Fibroblast of peridontal ligament (primary cell): ENCODE measurements around the gene DSC1.
"Not testable (repeated sequence)": the region's sequence is repeated elsewhere in the genome, so short reads cannot be mapped to it uniquely, and the experiment has no call there.

ENCODE experiments used
- DNase-seq: peaks from one replicate; pipeline ENCODE4 v3.0.0-alpha.2; 2010; ENCODE audit errors: extremely low read depth

Gene DSC1

DNA sequence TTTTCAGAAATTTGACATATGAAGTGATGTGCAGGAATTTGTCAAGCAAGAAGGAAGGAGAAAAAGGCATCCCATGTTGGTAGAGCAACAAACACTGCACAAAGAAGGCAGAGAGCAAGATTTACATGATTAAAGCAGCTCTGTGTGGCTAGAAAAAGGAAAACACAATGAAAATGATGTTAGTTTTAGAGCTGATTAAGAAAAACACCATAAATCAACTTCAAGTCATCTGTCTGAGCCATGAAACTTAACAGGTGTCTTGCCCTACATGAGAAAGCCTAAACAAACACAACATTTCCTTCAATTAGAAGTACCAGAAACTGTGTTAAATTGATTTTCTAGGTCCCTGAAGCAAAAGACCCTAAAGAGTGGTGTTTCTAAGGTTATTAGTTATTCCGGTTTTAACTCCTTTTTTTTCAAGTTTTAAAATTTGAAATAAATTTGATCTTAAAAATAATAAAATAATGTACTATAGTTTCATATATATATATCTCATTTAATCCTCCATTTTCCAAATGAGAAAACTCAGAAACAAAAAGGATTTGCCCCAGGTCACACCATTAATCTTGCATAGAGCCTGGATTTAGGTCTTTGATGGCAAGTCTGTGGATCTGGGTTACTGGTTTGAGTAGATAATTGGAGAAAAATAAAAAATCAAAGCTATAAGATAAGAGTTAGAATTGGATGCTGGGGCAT, 8.6 kb upstream of the DSC1 start:
- DNase-seq = no peak

DNA sequence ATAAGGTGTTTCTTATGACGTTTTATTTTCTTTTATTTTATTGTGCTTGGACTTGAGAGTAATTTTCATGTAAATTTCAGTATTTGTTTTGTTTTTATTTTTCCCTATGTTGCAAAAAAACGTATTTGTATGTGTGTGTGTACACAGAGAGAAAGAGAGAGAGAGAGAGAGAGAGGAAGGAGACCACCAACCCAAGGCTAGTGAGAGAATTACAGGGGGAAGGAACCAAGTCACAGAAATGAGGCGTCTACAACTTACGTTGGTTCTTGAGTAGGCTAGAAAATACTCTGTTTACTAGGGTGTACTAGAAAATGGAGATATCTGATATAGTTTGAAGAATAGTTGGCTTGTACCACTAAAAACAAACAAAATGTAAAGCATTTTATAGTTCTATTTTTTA, 7.7 kb upstream of the DSC1 start:
- DNase-seq = no peak

DNA sequence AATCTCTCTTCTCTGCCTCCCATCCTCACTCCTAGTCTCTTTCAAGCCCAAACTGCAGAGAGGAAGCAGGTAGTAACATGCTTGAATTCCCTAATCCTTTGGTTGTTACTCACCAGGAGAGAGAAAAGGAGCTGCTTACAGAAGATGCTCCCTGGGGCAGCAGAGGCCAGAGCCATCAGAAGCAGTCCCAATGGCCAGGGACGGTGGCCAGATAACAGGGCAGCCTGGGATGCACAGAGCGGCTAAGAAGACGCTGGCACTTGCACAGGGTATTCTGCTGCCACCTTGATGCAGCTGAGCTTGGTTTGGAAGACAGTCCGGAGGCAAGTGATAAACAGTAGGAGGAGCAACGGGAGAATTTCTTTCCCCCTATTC, 250 bp downstream of the DSC1 start:
- DNase-seq = no peak

DNA sequence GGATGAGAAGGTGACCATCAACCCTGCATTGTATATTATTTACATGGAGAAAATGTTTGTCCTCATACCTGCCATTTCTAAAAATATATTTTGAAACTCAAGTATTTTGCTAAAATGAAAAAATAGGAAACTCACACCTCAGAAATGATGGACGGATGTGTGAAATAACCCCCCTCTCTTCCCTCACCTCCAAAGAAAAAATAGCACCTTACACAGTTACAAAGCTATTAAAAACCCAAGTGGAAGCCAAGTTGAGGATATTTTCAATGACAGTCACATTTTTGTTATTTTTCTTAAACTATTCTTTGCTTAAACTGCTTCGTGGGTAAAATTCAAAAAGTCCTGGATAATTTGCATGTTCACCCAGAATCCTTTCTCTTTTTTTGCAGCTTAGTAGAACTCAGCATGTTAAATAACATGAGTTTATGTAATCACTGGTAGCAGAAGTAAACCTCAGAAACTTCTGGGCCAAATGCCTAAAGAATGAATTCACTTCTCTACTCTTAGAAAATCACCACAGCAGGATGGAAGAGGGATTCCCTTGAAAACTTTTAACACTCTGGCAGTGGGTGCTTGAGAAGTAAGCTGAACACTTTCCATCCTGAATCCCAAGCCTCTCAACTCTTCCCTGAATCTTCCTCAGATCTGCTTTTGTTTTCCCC, 768 bp downstream of the DSC1 start:
- no peak for DNase-seq

DNA sequence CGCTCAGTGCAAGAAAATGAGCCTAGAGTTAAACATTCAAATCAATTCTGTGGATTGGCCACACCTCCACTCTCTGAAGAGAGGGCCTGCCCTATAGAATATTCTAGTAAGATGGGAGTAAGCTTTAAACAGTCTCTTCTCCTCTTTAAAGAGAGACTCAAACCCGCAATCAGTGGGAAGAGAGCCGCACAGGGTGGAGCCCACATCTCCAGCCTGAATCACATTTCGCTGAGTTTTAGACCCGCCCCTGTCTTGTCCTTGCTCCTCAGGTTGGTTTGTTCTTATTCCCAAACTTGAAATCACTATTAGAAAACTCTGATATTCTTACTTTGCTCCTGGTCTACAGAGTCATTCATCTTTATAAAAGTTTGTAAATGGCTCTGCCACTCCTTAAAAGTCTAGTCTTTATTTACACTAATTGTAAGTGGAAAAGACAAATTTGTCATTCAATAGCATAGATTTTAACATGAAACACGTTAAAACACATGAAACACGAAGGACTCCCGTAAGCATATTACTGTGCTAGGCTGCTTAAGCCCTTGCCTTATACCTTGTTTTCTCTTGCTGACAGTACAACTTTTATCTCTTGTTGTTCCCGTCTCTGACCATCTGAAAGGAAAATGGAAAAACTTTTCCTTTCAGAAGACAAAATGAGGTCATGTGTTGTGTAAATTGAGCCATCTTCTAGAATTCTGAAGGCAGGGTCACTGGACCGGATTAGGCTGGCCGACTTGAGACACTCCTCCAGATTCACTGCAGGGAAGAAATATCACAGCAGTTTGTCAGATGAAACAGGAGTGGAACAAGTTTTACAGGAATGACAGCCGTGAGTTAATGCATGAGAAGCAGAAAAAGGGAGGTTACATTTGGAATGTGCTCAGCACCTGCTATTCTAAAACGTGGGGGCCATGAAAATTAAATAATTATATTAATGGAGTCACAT, 5.6 kb downstream of the DSC1 start:
- no peak for DNase-seq

DNA sequence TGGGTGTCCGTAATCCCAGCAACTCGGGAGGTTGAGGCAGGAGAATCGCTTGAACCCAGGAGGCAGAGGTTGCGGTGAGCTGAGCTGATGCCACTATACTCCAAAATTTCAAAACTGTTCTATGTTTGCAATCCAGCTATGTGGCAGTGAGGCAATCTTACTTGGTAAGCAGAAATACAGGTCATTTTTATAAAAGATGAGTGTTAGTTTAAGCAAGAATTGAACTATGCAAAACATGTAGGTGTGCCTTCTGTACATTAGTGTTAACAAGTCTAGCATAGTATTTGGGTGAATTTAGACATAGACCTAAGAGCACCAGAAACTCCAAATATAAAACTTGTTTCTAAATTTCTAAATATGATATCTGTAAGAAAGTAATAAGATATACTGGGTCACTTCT, 7.2 kb downstream of the DSC1 start:
- DNase-seq = no peak

DNA sequence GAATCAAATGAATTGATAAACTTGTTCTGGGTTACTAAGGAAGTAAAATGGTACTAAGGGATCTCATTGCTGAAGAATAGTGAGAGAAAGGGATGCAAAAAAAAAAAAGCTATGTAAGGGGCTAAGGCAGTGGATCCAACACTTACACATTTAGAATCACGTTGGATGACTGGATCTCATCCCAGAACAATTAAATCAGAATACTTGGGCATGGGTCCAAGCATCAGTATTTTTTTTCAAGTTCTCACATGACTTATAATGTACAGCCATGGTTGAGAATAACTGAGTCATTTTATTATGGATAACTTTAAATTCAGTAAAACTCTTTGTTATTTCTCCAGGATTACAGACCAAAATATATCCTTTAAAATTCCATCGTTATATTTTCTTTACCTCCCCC, 8.5 kb downstream of the DSC1 start:
- no peak for DNase-seq

DNA sequence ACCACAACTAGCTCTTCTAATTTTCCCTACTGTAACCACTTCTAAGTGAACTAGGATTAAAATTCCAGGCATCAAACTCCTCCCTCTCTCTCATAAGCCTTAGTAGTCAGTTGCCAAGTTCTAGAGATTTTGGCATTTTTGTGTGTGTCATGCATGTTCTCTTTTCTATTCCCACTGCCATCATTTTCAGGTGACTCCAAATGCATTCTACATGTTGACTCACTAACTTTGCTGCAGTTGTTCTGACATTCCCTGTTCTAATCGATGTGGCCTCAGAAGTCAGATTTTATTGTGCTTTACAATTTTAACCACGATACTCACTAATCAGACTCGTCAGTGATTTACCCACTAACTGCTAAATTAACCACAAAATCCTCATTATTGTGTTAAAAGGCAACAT, 13.3 kb downstream of the DSC1 start:
- no peak for DNase-seq

DNA sequence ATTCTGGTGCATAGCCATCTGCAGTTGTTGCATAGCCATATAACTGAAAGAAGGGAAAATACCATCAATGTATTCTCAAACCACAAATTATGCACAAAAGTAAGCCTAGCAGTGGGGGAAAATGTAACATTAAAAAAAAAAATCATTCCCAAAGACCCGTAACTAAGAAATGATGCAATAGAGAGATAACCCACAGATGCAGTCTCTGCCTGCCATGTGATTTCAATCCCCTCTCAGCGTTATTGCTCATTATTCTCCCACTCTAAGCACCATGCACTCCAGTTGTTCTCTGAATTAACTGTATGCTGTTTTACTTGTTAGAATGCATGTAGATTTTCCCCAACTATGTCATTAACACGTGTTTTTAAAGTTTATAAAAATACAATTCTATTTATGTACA, 14.1 kb downstream of the DSC1 start:
- no peak for DNase-seq

DNA sequence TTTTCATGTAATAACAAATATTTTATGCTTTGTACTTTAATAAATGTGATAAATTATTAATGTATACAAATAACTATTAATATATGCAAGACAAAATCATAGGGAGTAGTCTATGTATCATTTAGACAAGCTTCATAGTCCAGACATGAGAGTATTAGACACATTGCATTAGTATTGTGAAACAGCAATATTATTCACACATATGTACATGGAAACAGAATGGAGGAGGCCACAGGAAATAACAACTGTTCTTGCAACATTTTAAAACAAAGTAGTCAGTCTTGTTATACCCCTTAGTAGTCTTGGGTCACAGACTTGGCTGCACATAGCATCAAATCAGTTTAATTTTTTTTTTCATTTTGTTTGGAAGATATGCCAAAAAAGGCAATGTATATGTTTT, 15.8 kb downstream of the DSC1 start:
- DNase-seq = no peak

DNA sequence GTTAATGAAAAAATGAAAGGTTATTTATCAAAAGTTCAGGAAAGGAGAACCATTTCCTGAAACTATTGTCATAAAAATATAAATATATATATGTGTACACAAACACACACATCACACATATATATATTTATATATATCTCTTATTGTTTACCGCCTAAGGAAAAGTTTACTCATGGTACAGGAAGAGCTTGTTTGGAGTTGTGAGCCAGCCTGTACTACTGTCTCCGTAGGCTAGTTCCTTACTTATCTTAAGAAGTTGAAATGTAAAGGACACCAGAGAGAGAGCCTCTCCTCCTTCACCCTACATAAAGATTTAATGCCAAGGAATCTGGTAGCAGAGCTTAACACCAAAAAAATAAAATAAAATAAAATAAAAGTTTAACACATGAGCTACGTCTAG, 19.6 kb downstream of the DSC1 start:
- DNase-seq = no peak

DNA sequence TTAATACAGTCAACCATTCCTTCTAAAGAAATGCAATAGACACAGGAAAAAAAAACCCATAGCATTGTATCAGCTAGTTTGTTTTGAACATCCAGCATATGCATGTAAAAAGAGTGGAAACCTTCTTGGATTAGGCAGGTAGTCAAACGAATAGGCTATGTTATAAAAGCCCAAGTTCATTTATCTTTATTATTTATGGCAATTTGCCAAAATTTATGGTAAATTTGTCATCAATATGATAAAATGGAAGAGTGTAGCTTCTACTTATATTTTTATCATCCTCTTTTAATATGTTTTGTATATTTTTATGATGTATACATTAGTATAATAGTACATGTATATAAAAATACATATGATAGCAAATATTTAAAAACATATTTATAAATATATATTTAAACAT, 23.9 kb downstream of the DSC1 start:
- DNase-seq = no peak

DNA sequence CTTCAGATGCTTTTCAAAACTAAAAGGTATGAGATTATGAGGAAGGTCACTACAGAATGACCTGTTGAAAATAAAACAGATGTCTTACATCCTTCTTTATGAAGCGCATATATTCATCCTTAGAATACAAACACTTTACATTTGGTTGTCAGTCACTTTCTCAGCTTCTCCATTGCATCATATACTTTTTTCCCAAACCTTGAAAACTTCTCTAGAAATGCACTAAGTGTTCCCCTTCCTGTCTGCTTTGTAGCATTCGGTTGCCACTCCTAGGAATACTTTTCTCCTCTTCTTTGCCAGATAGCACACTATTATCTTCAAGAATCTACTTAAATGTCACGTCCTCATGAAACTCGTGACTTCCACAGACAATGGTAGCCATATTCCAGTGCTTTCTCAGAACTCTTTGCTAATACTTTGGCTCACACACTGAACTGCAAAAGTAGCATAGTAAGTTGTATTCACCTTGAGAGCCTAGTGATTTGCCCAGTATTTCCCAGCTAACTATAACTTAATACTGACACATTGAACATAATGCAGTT, 27.6 kb downstream of the DSC1 start:
- no peak for DNase-seq

DNA sequence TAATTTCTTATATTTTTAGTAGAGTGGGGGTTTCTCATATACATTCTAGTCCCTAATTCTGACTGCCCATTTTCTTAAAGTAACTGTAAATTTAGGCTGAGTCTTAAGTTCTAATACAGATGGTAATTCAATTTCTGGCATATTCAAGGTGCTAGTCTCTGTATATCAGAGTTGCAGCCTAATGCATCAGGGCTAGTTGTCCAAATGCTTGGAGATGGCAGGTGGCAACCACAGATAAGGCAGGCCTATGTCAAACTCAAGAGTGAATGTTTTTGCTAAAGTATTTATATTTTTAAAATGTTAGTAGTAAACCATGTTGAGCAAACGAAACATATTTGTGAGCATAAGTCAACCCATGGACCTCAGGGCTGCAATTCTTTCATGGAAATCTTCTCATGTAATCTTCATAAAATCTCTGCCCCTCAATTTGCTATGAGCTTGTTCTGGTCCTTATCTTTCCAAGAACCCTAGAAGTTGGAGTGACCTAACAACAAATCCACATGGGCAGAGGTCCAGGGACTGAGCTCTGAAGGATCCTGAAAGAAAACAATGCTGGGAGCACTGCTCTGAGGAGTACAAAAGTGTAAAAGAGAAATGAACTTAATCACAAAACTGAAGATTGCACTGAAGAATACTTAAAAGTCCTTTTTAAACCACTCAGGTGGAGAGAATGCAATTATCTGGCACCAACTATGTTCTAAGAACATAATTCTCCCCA, 33.1 kb downstream of the DSC1 start:
- no peak for DNase-seq

DNA sequence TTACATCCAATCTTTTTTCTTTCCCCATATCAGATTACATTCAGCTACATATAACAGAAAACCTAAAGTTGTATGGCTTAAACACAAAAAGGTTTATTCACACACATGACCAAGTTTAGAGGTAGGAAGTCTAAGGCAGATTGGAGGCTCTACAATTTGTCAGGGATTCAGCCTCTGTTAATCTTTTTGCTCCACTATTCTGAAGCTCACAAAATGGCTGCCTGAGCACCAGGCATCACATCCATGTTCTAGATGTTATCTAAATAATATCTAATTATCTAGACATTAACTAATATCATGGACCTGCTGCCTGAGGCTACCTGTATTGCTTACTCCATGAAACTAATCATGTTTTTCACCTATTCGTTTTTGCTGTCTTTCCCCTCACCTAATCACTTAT, 36.8 kb downstream of the DSC1 start:
- no peak for DNase-seq

DNA sequence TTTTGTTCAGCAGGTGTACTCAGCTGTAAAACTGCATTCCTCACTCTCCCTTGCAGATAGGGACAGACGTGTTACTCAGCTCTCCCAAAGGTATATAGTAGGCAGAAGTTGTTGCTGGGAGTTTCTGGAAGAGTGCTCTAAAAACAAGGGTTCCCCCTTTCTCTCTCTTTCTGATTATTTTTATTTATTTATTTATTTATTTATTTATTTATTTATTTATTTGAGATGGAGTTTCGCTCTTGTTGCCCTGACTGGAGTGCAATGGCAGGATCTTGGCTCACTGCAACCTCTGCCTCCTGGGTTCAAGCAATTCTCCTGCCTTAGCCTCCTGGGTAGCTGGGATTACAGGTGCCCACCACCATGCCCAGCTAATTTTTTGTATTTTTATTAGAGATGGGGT, 39.5 kb downstream of the DSC1 start:
- DNase-seq = not testable (repeated sequence)

DNA sequence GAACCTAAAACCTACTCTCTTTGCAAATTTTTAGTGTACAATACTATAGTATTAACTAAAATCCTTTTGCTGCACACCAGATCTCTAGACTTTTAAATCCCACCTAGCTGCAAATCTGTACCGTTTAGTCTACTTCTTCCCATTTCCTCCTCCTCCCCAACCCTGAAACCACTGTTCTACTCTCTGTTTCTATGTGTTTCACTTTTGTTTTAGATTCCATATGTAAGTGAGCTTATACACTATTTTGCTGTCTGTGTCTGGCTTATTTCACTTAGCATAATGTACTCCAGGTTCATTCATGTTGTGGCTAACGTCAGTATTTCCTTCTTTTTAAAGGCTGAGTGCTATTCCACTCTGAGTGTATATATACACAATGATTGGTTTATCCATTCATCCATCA, 42.1 kb downstream of the DSC1 start:
- DNase-seq = no peak

DNA sequence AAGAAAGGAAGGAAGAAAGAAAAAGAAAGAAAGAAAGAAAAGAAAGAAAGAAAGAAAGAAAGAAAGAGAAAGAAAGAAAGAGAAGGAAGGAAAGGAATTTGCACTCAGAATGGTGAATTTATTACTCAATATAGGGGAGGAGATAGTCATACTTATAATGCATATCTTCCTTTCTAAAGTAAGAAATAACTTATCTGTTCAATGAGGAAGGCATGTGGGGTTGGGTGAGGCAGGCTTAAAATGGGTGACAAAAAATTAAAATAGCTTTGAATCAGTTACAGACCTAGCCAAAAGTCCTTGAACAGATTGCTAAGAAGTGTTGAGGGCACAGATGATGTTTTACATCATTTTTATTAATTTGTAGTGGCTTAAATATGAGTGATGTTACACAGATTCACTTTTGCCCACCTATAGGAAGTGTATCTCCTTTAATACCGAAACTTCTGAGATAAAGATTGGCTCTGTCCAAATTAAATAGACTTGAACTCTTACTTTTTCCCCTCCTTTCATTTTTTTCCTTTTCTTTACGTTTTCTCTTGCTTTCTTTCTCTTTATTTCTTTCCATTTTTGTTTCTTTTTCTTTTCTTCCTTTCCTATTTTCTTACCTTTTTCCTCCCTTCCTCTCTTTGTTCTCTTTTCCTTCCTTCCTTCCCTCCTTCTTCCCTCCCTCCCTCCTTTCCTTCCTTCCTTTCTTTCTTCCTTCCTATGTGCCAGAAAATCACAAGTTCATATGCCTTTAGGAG, 45.6 kb downstream of the DSC1 start:
- DNase-seq = no peak

DNA sequence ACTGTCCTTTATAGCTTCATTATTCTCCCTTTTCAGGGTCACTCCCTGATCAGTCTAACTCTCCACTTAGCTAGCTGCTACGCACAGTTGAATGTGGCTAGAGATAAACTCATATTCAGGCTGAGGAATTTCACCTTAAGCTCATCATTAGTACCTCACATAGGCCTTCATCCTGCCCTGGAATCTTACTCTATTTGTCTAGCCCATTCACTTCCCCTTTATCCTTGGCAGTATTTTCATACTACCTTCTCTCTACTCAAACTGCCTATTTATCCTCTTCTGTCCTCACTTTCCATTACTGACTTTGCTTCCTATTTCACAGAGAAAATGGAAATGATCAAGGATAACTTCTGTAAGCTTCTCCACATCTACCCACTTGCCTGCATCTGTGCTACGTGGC, 49.9 kb downstream of the DSC1 start:
- DNase-seq = no peak

DNA sequence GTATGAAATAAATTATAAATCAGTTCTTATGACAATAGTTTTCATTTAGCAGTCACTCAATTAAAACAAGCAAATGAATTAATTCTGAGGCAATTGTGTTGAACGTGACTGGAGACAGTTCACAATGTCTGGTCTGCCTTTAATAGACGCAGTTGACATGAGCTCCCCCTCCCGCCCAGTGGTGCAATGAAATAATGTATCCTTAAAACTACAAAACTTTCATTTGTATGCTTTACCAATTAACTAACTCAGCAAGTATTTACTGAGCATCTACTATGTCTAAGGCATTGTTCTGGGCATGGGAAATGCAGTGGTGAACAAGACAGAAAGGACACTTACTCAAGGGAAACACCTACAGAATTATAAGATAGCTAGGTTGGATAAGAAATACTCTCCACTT, 56.9 kb downstream of the DSC1 start:
- DNase-seq = no peak

DNA sequence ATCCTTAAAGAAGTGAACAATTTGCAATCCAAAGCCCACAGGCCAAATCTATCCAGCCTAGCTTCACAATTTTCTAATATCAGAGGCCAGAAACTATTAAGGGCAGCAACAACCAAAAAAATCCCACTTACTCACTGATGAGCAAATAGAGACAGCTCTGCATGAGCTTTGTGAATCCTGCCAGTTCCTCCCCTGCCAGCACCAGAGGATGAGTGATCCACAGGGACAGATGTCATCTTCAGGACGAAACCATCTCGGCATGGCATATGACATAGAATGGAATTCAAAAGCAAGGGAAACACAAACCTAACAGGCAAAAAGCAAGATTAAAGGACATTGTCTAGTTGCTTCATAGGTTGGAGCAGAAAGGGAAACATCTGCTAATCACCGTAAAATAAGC, 58.2 kb downstream of the DSC1 start:
- no peak for DNase-seq
